HG03139 (cell line): ENCODE results near the gene MAP4K3.
A peak's percentile ranks its signal among the peaks of the same experiment; 100 is the strongest.

Experiments
- ATAC-seq: cut with Tn5 transposase; IDR thresholded peaks from one replicate; pipeline ENCODE4 v1.9.1; 2021; ENCODE audit not compliant: unreplicated experiment

The MAP4K3 gene

DNA sequence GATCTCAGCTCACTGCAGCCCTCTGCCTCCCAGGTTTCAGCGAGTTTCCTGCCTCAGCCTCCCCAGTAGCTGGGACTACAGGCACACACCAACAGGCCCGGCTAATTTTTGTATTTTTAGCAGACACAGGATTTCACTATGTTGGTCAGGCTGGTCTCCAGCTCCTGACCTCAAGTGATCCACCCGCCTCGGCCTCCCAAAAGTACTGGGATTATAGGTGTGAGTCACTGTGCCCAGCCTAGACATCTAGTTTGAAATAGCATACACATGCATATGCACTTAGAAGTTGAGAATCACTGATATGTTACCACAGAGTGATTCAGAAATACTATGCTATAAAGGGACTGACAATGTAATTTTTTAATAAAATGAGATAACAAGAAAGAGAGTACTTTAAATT is 123.5 kb downstream of the MAP4K3 start:
- no peak for ATAC-seq

DNA sequence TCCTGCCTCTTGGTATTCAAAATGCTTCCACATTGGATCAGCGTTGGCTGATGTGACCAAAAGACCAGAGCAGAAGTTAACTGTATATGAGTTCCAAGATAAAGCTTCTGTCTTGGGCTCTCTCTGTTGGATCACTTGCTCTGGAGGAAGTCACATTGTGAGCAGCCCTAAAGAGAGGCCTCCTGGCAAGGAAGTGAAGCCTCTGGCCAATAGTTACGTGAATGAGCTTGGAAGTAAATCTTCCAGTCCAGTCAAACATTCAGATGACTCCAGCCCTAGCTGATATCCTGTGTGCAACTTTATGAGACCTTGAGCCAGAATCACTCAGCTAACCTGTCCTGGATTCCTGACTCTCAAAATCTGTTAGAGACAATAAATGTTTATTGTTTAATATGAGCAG is 125.6 kb downstream of the MAP4K3 start:
- no peak for ATAC-seq

GRCh38 chr2:39308778-39309177 is 128.3 kb downstream of the MAP4K3 start:
- no peak for ATAC-seq

- ATAC-seq: no peak
These were observed 130.5 kb downstream of the MAP4K3 start for GRCh38 chr2:39306626-39307025.

- ATAC-seq: no peak
These were observed 132.4 kb downstream of the MAP4K3 start for GRCh38 chr2:39304729-39305128.

DNA sequence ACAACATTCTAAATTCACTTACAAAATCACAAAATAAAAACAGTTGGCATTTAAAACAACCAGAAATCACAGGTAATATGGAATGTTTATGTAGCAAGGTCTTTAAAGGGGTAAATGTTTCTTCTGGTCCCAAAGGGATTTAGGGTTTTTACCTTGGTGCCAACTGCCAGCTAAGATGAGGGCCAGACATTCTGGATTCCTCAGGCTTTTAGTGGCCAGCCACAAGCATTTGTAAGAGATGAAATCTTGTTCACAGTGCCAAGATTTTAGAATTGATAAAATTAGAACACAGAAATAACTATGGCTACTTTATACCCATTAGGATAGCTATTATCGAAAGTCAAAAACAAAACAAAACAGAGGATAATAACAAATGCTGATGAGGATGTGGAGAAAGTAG is 132.9 kb downstream of the MAP4K3 start:
- no peak for ATAC-seq

DNA sequence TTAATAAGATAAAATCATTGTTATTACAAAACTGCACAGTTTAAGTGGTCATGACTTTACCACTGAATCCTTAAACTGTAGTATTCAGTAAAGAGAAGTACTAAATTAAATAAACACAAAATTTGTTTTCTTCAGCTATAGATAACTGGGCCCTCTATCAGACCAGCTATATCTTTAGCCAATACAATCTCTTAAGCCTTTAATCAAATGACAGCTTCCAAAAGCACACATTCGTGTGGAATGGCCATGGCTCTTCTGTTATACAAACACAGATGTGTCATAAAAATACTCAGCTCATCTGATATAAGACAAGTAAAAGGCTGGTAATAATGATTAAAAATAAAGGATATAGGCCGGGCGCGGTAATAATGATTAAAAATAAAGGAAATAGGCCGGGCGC is 135.7 kb downstream of the MAP4K3 start:
- ATAC-seq: no peak

- no peak for ATAC-seq
These were observed 136.8 kb downstream of the MAP4K3 start for GRCh38 chr2:39300044-39300978.

GRCh38 chr2:39290433-39290832 is 146.7 kb downstream of the MAP4K3 start:
- ATAC-seq: no peak

DNA sequence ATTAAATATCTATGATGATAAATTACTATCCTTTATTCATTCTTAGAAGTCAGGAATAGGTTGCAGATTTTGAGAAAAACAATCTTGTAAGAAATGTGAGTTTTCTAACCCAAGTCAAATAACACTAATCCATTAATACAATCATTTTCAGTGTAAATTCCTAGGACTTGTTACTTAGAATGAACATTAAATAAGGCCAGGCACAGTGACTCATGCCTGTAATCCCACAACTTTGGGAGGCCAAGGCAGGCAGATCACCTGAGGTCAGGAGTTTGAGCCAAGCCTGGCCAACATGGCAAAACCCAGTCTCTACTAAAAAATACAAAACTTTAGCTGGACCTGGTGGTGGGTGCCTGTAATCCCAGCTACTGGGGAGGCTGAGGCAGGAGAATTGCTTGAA is 147.5 kb downstream of the MAP4K3 start:
- no peak for ATAC-seq

DNA sequence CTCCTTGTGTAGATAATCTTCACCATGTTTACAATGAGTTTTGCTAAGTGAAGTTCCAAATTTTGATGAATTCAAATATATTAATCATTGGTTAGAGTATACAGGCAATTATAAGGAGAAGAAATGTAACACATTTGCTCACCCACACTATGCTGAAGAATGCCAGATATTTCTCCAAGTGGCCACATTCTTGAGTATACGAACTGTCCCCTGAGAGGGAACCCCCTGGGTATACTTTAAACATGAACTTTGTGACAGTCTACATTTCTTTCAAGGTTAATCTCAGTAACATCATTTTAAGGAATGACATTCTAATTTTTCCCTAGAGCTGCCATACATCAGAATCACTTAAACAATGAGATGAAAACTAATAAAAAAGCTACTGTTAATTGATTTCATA is 153.5 kb downstream of the MAP4K3 start:
- ATAC-seq: no peak

GRCh38 chr2:39281391-39281790 is 155.7 kb downstream of the MAP4K3 start:
- no peak for ATAC-seq

DNA sequence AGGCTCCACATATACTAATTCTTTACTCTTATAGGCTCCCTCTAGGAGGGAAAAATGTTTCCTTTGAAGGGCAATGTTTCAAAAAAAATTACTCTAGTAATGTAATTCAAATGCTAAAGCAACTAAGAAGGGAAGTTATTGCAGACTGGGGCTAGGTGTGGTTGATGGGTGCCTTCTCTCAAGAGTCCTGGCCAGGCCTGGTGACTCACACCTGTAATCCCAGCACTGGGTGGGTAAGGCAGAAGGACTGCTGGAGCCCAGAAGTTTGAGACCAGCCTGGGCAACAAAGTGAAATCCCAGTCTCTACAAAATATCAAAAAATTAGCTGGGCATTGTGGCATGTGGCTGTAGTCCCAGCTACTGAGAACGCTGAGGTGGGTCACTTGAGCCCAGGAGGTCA is 162.1 kb downstream of the MAP4K3 start:
- ATAC-seq: no peak

GRCh38 chr2:39269941-39270340 is 167.1 kb downstream of the MAP4K3 start:
- no peak for ATAC-seq

DNA sequence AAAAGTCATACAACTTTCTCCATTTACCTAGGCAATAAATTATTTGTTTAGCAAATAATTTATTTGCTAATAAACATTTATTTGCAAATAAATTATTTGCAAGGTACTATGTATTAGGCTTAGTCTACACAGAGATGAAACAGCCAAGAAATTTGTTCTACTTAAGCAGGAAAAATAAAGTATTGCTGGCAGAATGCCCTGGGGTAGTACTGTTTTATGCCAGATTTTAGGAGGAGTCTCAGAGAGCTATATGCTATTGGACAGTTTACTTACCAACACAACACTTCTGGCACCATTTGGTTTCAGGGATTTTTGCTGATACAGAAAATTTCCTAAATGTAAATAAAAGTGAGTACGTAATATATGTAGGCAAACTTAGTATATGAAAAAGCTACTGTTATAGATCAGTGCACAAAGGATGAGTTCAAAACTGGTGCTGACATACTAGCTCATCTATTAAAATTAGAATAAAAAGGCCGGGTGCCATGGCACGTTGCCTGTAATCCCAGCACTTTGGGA is 170.1 kb downstream of the MAP4K3 start:
- no peak for ATAC-seq

GRCh38 chr2:39266139-39266805 is 170.8 kb downstream of the MAP4K3 start:
- peak; percentile 66 for ATAC-seq

- no peak for ATAC-seq
These were observed 171.8 kb downstream of the MAP4K3 start for GRCh38 chr2:39265315-39265714.

DNA sequence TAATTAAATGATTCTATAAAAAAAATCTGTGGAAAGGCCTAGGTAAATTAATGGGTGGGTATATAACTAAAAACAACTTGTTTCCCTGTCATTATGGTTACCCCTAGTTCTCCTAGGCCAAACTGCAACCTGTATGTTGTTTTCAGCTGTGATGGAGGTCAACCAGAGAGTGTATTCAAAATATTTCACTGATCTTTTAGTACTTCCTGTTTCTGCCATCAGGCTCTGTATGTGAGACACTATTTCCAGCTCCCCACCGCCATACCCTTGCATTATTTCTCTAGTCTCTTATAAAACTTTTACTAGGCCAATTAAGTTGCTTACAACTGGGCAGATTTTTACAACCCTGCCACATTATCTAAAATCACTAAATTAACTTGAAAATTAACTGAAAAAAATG is 172.4 kb downstream of the MAP4K3 start:
- ATAC-seq: peak; percentile 68

- ATAC-seq: no peak
These were observed 177.0 kb downstream of the MAP4K3 start for GRCh38 chr2:39260087-39260486.

DNA sequence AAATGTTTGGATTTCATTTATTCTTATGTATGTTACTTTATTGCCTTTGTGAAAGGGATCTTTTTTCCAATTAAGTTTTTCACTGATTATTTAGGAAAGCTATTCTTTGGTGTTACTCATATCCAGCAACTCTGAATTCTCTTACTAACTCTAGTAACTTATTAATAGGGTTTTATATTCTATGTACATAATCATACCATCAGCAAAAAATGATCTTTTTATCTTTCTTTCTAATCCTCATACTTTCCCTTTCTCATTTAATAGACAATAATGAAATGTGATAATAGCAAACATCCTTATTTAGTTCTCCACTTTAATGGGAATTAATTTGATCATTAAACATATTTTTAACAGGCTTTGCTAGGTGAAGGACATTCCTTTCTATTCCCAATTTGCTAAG is 181.0 kb downstream of the MAP4K3 start:
- ATAC-seq: no peak

- ATAC-seq: no peak
These were observed 184.1 kb downstream of the MAP4K3 start for GRCh38 chr2:39252888-39253518.
